Activated CD4-positive, alpha-beta T cell treated with anti-CD3 and anti-CD28 coated beads for 36 hours (primary cell): Measurements from ENCODE around the gene FOXL2. TPM values are rescaled to one million over a fixed set of nuclear protein-coding genes. Genes with fewer than 3 reads are reported as not detected.

ENCODE experiments used
- ATAC-seq: fragments of 200-7000 bp; cut with Tn5 transposase; one replicate; pipeline ENCODE4 v1.10.0; 2021; ENCODE audit warnings: mild to moderate bottlenecking, moderate library complexity
- CTCF ChIA-PET: fragments of 350-600 bp; sonication (Branson Sonifier 250); formaldehyde crosslinking; loops from one replicate; lab custom pipeline; 2021; ENCODE audit warnings: antibody characterized with exemption; lab: Charles Lee
- POLR2A ChIA-PET: fragments of 350-600 bp; sonication (Branson Sonifier 250); formaldehyde crosslinking; loops from one replicate; lab custom pipeline; 2021; ENCODE audit warnings: antibody characterized with exemption, inconsistent platforms; lab: Charles Lee
- DNase-seq: peaks from one replicate; pipeline ENCODE4 v3.0.0-alpha.2; 2020
- H3K27ac Mint-ChIP-seq: one replicate; pipeline ENCODE4 v1.8.0; 2021; ENCODE audit warnings: mixed read lengths
- H3K27me3 Mint-ChIP-seq: one replicate; pipeline ENCODE4 v1.8.0; 2021; ENCODE audit warnings: mixed read lengths
- H3K36me3 Mint-ChIP-seq: one replicate; pipeline ENCODE4 v1.8.0; 2021; ENCODE audit warnings: low read depth, mixed read lengths
- H3K4me1 Mint-ChIP-seq: one replicate; pipeline ENCODE4 v1.8.0; 2021; ENCODE audit warnings: mixed read lengths
- H3K4me3 Mint-ChIP-seq: one replicate; pipeline ENCODE4 v1.8.0; 2021; ENCODE audit warnings: mild to moderate bottlenecking, moderate library complexity, mixed read lengths
- H3K9me3 Mint-ChIP-seq: one replicate; pipeline ENCODE4 v1.8.0; 2021; ENCODE audit warnings: low read depth, mixed read lengths
- intact Hi-C, 2 experiments: fragments of 100-400 bp; cut with DNase I in 1 of 2; cut with micrococcal nuclease in 1 of 2; formaldehyde crosslinking; loops; one replicate each; pipeline versions ENCODE4 v1.14.2 to v1.15.1; 2022 to 2024; cut with DNase I, micrococcal nuclease
- total RNA-seq, 2 experiments: library from RNA; stranded (reverse); gene quantifications; one replicate each; pipeline ENCODE4 v1.2.3, GENCODE V29; 2021

Gene FOXL2
- total RNA-seq = not detected

DNA sequence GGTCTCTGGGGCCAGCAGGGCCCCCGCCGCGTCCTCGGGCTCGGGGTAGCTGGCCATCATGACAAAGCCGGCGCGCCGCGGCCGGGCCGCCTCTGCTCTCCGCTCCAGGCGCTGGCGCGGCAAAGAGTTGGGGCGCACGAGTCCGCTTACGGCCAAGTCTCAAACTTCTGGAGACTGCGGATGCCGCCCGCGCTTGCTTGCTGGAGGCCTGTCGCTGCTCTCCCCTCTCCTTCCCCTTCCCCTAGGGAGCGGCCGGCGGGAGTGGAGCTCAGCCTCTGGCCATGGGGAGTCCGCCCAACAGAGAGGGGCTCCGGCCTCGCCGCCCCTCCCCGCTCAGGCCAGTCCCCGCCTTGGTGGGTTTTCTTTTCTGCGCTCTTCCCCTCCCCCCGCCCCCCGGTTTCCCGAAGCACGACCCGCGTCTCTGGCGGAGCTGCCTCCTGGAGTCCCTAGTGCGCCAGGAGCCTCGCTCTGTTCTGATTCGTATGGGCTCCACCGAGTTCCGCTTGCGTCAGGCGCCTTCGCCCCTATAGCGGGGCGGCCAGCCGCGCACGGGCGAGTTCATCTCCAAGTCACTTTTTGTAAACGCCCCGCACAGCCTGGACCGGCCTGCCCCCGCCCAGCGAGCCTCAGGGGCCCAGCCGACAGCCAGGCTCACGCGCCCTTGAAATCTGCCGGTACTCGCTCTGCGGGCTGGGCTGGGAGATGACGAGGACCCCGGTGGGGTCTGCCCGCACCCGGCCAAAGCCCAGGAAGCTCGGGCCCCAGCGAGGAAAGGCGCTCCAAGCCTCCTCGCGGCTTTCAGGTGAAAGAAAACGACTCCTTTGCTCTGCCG lies at the start of gene FOXL2, which contains the start of gene FOXL2NB:
Gene FOXL2, minus strand, starts transcription at position 475 of the 832 bp plus-strand sequence. Its CDS starts 415 bp downstream, at position 60.
Gene FOXL2NB, plus strand, starts transcription at position 555 of the 832 bp plus-strand sequence. Its CDS starts 148 bp downstream, at position 703.
- POLR2A ChIA-PET = no interaction called here
- CTCF ChIA-PET = interaction anchor here (0.6 to 1.8 kb wide), 6 partner anchors 9 to 975 kb away, joined by 3 to 7 read pairs (median 3); no protein-coding TSS in a partner anchor

DNA sequence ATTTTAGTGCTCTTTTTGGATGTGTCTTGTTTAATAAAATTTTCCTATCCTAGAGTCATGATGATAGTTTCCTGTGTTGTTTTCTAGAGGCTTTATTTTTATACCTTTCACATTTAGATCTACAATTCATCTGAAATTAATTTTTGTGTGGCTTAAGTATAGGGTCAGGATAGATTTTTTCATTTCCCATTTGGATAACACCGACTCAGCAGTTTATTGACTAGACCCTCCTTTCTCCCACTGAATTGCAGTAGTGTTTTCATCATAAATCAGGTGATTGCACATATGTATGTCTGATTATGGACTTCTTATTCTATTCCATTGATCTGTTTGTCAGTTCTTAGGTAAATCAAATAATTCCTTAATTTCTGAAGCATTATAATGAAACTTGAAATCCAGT lies 48.8 kb upstream of the FOXL2 start:
- intact Hi-C loops = no loop called here
- ATAC-seq = no peak
- H3K4me3 Mint-ChIP-seq = no peak overlapping the region
- ChIA-PET CTCF (no interaction called here), POLR2A (no interaction called here)
- peaks cover 2% of the 10 kb centered on the region for H3K9me3 Mint-ChIP-seq
- no peaks in the 10 kb centered on the region for H3K36me3 Mint-ChIP-seq
- no peaks in the 10 kb centered on the region for H3K4me1 Mint-ChIP-seq
- H3K27me3 Mint-ChIP-seq = peaks cover 16% of the 10 kb centered on the region
- no peak for DNase-seq
- H3K27ac Mint-ChIP-seq = no peak overlapping the region

More for the DNA sequence above, at the start of gene FOXL2, which contains the start of gene FOXL2NB:
- peaks cover 70% of the 10 kb centered on the region for H3K27me3 Mint-ChIP-seq
- no peak within 1 kb of the TSS for H3K27ac Mint-ChIP-seq
- no peaks in the 10 kb centered on the region for H3K36me3 Mint-ChIP-seq
- H3K4me1 Mint-ChIP-seq = peaks cover 33% of the 10 kb centered on the region
- H3K9me3 Mint-ChIP-seq = no peaks in the 10 kb centered on the region
- DNase-seq = peak; percentile 56
- ATAC-seq = peak; percentile 31
- intact Hi-C loops = no loop called here
- peak within 1 kb of the TSS; percentile 45 for H3K4me3 Mint-ChIP-seq

DNA sequence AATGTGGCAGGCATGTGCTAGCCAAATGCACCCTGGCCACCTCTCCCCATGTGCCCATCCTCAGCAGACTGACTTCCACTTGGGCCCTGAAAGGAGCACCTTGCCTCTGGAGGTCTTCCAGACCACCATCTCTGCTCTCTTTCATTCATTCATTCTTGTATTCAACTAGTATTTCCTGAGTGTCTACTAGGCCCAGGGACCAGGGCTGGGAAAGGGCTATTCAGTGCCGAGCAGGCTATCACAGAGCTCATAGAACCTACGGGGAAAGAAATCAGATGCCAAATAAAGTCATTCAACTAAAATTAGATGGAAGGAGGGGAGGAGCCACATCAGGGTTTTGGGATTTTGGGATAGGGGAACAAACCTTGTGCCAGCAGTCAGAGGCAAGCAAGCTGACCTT lies 40.2 kb upstream of the FOXL2 start:
- intact Hi-C loops = no loop called here
- no peaks in the 10 kb centered on the region for H3K4me1 Mint-ChIP-seq
- H3K36me3 Mint-ChIP-seq = no peaks in the 10 kb centered on the region
- DNase-seq (no peak), ATAC-seq (no peak)
- POLR2A ChIA-PET = interaction anchor here (0.6 kb wide), 1 partner anchor 60 kb away, joined by 9 read pairs; no protein-coding TSS in a partner anchor
- no peaks in the 10 kb centered on the region for H3K27me3 Mint-ChIP-seq
- H3K9me3 Mint-ChIP-seq = no peaks in the 10 kb centered on the region
- H3K27ac Mint-ChIP-seq = no peak overlapping the region
- H3K4me3 Mint-ChIP-seq = no peak overlapping the region
- CTCF ChIA-PET = interaction anchor here (0.6 to 1.1 kb wide), 2 partner anchors 12 to 185 kb away, joined by 3 read pairs; no protein-coding TSS in a partner anchor

GRCh38 chr3:138985932-138986331 lies 39.0 kb upstream of the FOXL2 start:
- POLR2A ChIA-PET = no interaction called here
- H3K27ac Mint-ChIP-seq = no peak overlapping the region
- H3K9me3 Mint-ChIP-seq = no peaks in the 10 kb centered on the region
- H3K4me1 Mint-ChIP-seq = no peaks in the 10 kb centered on the region
- CTCF ChIA-PET = interaction anchor here (0.7 kb wide), 1 partner anchor 1973 kb away, joined by 4 read pairs; no protein-coding TSS in a partner anchor
- ATAC-seq = no peak
- no peak overlapping the region for H3K4me3 Mint-ChIP-seq
- no peaks in the 10 kb centered on the region for H3K27me3 Mint-ChIP-seq
- intact Hi-C loops = no loop called here
- no peaks in the 10 kb centered on the region for H3K36me3 Mint-ChIP-seq
- no peak for DNase-seq

DNA sequence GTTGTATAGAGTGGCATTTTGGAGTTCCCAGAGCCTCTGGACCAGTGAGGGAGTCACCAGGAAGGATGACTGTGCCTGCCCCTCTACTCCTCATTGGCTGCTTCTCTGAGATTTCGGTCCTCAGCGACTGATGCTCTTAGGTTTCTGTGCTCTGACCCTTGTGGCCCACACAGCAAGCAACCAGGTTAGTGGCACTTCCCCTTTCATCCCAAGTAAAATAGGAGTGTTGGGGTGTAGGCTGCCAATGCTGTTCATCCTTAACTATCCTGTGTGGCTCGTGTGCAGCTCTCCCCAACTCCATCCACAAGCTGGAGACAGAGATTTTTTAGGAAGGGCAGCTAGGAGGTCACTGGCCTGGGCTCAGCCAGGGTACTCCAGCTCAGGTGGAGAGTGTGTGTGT lies 37.9 kb upstream of the FOXL2 start:
- intact Hi-C loops = no loop called here
- no peaks in the 10 kb centered on the region for H3K4me1 Mint-ChIP-seq
- H3K36me3 Mint-ChIP-seq = no peaks in the 10 kb centered on the region
- no peaks in the 10 kb centered on the region for H3K27me3 Mint-ChIP-seq
- no peak overlapping the region for H3K27ac Mint-ChIP-seq
- no peaks in the 10 kb centered on the region for H3K9me3 Mint-ChIP-seq
- CTCF ChIA-PET = no interaction called here
- POLR2A ChIA-PET = no interaction called here
- DNase-seq = no peak
- H3K4me3 Mint-ChIP-seq = no peak overlapping the region
- ATAC-seq = no peak

GRCh38 chr3:138976047-138976446 lies 29.1 kb upstream of the FOXL2 start:
- POLR2A ChIA-PET = interaction anchor here (0.6 kb wide), 1 partner anchor 277 kb away, joined by 3 read pairs; no protein-coding TSS in a partner anchor

GRCh38 chr3:138975351-138975750 lies 28.4 kb upstream of the FOXL2 start:
- DNase-seq (no peak), ATAC-seq (no peak)
- no peaks in the 10 kb centered on the region for H3K9me3 Mint-ChIP-seq
- ChIA-PET POLR2A (no interaction called here), CTCF (interaction anchor here (1.1 kb wide), 1 partner anchor 11 kb away, joined by 3 read pairs; no protein-coding TSS in a partner anchor)
- no peak overlapping the region for H3K4me3 Mint-ChIP-seq
- no peaks in the 10 kb centered on the region for H3K36me3 Mint-ChIP-seq
- H3K4me1 Mint-ChIP-seq = no peaks in the 10 kb centered on the region
- no peak overlapping the region for H3K27ac Mint-ChIP-seq
- peaks cover 6% of the 10 kb centered on the region for H3K27me3 Mint-ChIP-seq
- intact Hi-C loops = no loop called here

More at GRCh38 chr3:138976047-138976446, 29.1 kb upstream of the FOXL2 start:
- no peak overlapping the region for H3K4me3 Mint-ChIP-seq
- H3K4me1 Mint-ChIP-seq = no peaks in the 10 kb centered on the region
- no peak for DNase-seq
- no peaks in the 10 kb centered on the region for H3K9me3 Mint-ChIP-seq
- H3K27ac Mint-ChIP-seq = no peak overlapping the region
- intact Hi-C loops = no loop called here
- no peaks in the 10 kb centered on the region for H3K36me3 Mint-ChIP-seq
- no peak for ATAC-seq
- CTCF ChIA-PET = interaction anchor here (1.1 kb wide), 1 partner anchor 11 kb away, joined by 3 read pairs; no protein-coding TSS in a partner anchor
- peaks cover 6% of the 10 kb centered on the region for H3K27me3 Mint-ChIP-seq

DNA sequence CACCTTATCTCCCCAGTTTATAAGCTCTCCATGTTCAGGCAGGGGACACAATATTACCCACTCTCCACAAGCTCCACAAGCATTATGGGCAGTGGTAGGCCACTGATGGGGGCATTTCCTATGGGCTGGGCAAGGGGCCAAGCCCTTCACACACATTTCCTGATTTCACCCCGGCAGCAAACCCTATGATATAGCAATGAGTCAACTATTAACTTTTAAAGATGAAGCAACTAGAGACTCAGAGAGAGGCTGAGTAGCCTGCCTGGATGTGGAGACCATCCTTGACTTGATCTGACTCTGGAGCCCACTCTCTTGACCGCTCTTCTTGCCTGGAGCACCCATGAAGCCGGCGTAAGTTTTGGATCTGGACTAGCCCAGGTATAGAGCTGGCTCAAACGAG lies 27.5 kb upstream of the FOXL2 start:
- Mint-ChIP-seq H3K9me3 (no peaks in the 10 kb centered on the region), H3K27ac (no peak overlapping the region), H3K4me3 (no peak overlapping the region), H3K36me3 (no peaks in the 10 kb centered on the region), H3K4me1 (no peaks in the 10 kb centered on the region), H3K27me3 (peaks cover 6% of the 10 kb centered on the region)
- POLR2A ChIA-PET = no interaction called here
- no peak for DNase-seq
- intact Hi-C loops = no loop called here
- ATAC-seq = no peak
- CTCF ChIA-PET = no interaction called here

GRCh38 chr3:138972941-138973340 lies 26.0 kb upstream of the FOXL2 start:
- H3K36me3 Mint-ChIP-seq = no peaks in the 10 kb centered on the region
- no peaks in the 10 kb centered on the region for H3K4me1 Mint-ChIP-seq
- H3K9me3 Mint-ChIP-seq = no peaks in the 10 kb centered on the region
- DNase-seq = no peak
- POLR2A ChIA-PET = no interaction called here
- H3K4me3 Mint-ChIP-seq = no peak overlapping the region
- peaks cover 11% of the 10 kb centered on the region for H3K27me3 Mint-ChIP-seq
- CTCF ChIA-PET = interaction anchor here (1.5 to 2.0 kb wide), 2 partner anchors 21 to 37 kb away, joined by 6 to 7 read pairs; no protein-coding TSS in a partner anchor
- no peak for ATAC-seq
- intact Hi-C loops = no loop called here
- no peak overlapping the region for H3K27ac Mint-ChIP-seq

- ATAC-seq (no peak), DNase-seq (no peak)
- ChIA-PET CTCF (interaction anchor here (0.5 to 2.0 kb wide), 3 partner anchors 20 to 333 kb away, joined by 4 to 7 read pairs (median 6); no protein-coding TSS in a partner anchor), POLR2A (no interaction called here)
- no peak overlapping the region for H3K27ac Mint-ChIP-seq
- peaks cover 15% of the 10 kb centered on the region for H3K27me3 Mint-ChIP-seq
- H3K9me3 Mint-ChIP-seq = no peaks in the 10 kb centered on the region
- H3K4me1 Mint-ChIP-seq = no peaks in the 10 kb centered on the region
- intact Hi-C loops = no loop called here
- no peak overlapping the region for H3K4me3 Mint-ChIP-seq
- no peaks in the 10 kb centered on the region for H3K36me3 Mint-ChIP-seq
These were observed 24.9 kb upstream of the FOXL2 start for GRCh38 chr3:138971766-138972320.

GRCh38 chr3:138964923-138965322 lies 18.0 kb upstream of the FOXL2 start:
- H3K36me3 Mint-ChIP-seq = no peaks in the 10 kb centered on the region
- H3K4me3 Mint-ChIP-seq = no peak overlapping the region
- CTCF ChIA-PET = no interaction called here
- no peak for DNase-seq
- POLR2A ChIA-PET = no interaction called here
- H3K27ac Mint-ChIP-seq = no peak overlapping the region
- intact Hi-C loops = no loop called here
- ATAC-seq = no peak
- H3K9me3 Mint-ChIP-seq = peaks cover 6% of the 10 kb centered on the region
- H3K27me3 Mint-ChIP-seq = peaks cover 44% of the 10 kb centered on the region
- peaks cover 11% of the 10 kb centered on the region for H3K4me1 Mint-ChIP-seq
